Globus pallidus (tissue), 1 donor: ENCODE measurements around the gene GRIK2.

Source experiments
- DNase-seq: peaks from one replicate; pipeline ENCODE4 v3.0.0-alpha.2; 2015; ENCODE audit warnings: low spot score

GRIK2 gene

DNA sequence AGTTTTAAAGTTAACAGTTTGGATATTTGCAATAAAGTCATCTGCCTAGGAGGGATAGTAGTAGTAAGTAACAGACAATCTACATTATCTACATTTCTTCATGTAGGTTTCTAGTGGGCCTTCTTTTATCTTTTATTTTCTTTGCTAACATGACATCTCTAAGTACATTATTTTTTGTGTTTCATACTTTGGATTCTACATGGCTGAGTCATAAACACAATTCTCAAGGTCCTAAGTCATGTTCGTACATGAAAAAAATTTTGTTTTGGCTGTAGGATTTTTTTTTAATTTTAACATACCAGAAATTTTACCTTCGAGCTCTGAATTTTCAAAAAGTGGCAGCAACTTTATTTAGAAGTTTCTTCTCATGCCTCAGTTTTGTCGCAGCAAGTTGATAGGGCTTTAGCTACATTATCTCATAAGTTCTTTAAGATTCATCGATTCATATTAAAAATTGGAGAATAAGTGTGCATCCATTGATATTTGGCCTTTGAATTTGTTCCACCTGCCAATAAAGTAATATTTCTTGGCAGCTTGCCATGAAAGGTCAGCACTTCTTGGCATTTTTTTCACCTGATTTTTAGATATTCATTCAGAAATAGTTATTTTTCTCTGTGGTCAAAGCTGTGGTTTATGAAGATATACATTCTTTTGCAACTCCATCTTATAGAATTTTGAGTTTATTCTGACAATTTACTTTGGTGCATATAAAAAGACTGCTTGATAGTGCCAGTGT lies 146.2 kb downstream of the GRIK2 start:
- DNase-seq = no peak

DNA sequence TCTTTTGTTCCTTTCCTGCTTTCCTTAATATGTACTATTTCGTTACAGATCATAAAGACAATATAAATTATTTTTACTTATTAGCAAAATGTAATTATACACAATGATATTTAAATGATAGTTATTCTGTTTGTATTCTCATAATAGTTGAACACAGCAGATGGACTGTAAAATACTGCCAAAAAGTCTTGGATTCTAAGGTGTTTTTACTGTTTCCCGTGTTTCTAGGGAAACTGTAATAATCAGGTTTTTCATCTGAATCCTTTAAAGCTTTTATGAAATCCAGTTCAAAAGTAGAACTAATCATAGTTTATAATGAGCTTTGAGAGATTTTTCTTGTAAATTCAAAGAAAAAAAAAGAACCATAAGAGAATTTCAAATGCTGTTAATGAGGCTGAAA lies 148.4 kb downstream of the GRIK2 start:
- no peak for DNase-seq

DNA sequence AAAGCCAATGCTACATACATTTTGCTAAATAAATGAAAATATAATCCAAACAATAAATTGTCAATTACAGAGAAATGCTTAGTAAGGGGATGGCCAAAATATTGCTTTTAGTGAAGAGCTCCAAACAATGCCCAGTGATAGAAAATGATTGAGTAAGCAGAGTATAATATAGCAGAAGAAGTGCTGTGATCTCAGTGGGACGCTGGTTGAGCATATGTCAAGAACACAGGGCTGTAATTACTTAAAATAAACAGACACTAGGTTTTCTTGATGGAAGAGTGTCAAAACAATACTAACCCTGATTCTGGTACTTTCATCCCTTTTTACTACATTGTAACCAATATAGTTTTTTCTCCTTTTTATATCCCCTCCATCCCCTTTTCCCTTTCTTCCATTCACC lies 150.3 kb downstream of the GRIK2 start:
- no peak for DNase-seq

DNA sequence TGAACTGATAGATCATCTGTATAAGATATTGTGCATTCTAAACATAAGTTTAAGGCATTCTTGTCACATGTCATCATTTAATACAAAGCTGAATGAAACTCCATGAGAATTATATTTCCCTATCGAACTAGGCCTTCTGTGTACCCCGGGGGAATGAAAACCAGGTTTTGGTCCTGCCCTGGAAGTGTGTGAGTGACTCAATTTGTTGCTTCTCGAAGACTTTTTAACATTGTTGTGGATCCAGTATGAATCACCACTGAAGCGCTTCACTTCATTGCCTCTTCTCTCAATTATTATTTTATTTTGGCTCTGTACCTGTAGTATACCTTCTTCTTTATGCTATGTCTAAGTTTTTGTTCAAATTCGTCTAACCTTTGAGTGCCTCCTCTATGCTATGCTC lies 150.8 kb downstream of the GRIK2 start:
- DNase-seq = no peak

DNA sequence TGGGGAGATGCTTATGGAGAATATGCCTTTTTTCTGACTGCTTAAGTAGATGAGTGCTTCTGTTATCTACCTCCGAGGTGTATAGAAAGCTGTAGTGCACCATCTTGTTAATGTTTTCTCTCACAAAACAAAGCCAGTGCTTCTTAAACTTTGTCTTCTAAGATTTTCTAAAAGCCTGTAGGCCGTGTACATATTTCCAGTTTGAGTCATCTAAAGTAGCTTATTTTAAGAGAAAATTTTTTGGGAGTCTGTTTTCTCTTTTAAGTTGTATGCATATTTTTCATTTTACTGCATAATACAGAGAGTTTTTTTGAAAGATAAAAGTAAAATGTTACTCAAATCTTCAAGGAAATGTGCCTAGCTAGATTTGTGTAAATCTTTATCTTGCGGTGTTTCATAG lies 151.7 kb downstream of the GRIK2 start:
- no peak for DNase-seq

DNA sequence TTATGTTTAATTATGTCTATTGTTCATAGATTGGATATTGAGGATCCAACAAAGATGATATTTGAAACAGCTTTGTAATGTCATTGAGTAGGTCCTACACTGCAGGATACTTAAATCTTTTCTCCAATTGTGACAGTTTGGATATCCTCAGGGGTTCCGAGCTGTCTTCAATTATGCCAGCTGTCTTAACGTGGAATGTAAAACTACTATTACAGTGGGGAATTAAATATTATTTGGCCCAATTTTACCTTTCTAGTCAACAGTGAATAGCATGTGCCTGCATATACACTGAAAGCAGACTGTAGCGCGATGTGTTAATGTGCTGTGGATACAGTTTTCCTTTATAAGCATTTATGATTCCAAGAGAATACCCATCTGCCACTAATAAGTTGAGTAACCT lies 156.9 kb downstream of the GRIK2 start:
- DNase-seq = no peak

DNA sequence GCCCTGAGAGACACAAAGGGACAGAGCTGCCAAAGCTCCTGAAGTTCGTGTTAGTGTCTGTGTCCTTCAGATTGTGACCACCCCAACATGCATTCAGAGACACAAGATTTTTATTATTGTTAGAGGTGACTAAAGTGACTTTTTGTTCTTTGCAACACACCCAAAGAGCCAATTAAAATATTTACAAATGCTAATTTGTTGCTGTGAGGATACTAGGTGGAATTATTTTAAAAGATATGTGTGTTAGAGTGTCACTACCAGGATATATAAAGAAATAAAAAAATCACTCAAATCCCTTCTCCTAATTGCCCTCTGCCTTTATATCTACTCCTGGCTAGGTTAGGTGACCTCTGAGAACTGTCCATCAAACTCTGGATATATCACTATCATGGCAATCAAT lies 160.7 kb downstream of the GRIK2 start:
- no peak for DNase-seq

DNA sequence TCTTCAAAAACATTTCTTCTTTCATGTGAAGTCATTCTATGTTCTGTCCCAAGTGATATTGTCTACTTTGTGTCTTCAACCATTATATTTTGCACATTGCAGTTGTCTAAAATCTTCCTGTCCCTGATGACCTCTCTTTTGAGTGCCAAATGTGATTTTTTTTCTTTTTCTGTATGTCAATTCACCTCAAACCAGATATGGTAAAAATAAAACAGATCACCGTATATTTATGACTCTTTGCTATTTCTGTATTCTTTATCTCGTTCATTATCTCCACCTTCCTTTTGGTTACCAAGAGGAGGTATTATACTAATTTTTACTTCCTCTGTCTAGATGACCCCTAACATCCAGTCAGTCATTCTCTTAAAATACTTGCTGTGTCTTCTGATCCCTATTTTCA lies 165.2 kb downstream of the GRIK2 start:
- DNase-seq = no peak

DNA sequence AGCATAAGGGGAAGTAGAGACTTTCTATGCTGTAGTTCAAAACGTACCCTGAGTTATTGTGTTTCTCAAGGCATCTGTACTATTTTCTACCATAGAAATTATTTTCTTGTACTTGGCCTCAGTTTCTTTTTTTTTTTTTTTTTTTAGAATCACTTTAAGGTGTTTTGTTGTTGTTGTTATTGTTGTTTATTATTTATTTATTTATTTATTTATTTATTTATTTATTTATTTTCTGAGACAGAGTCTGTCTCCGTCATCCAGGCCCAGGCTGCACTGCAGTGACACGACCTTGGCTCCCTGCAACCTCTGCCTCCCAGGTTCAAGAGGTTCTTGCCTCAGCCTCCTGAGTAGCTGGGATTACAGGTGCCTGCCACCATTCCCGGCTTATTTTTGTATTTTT lies 179.1 kb downstream of the GRIK2 start:
- DNase-seq = no peak

DNA sequence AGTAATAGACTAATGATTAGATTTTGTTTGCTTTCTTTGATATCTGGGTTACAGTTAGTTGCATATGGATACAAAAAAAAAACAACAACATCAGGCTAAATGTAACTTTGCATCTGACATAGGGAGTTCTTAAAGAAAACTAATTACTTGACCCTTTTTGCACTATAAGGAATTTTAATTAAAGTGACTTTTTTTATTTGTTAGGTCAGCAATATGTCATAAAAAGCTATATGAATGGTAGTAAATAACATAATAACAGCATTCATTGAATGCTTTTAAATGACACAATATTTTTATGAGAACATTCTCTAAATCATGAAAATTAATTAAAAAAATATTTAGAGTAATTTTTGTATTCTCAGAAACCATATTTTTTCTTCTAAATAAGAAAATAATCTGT lies 183.6 kb downstream of the GRIK2 start:
- DNase-seq = no peak

DNA sequence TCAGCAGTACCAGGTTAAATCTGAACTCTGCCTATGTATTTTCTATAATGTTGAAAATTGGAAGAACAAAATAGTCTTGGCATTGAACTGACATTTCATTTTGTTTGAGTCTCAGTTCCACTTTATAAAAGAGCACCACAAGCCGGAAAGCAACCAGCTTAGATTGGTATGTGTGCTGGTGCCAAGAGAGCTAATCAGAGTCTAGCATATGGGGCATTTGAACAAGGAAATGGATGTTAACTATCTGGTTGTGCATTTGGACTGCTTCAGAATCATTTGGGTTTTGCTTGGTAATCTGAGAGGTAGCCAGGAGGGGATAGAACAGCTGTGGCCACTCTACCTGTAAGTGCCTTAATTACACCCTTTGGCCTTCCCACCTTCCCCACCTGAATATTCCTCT lies 184.8 kb downstream of the GRIK2 start:
- DNase-seq = no peak

DNA sequence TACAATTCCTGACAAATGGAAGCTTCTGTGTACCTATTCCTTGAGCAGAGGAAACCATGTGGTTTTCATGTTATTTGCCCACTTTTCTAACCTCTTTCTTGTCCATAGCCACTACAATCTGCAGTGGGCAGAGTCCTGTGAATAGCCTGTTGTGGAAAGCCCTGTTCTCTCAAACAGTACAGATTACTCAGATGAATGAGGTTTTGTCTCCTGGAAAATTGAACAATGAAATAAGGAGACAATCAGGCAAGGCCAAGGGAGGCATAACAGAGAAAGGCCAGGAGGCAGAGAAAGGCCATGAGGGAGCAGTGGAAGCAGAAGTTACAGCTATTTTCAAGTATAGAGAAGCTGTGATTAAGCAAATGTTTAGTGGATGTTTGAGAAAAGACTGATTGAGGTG lies 189.3 kb downstream of the GRIK2 start:
- DNase-seq = peak; percentile 44

DNA sequence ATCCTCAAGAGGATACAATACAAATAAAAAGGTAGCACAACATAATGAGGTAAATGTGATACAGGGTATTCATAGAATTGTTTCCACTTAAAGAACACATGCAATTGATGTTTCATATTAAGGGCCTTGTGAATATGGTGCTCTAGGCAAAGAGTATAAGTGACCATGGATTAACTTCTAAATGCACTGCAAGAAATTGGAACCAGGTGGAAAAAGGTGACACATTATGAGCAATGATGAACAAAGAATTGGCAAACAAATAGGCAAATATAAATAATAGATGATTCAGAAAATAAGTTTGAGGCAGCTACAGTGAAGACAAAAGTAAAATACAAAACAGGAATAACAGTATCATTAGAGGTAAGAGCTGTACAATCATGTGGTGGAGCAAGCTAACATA lies 192.0 kb downstream of the GRIK2 start:
- DNase-seq = no peak

DNA sequence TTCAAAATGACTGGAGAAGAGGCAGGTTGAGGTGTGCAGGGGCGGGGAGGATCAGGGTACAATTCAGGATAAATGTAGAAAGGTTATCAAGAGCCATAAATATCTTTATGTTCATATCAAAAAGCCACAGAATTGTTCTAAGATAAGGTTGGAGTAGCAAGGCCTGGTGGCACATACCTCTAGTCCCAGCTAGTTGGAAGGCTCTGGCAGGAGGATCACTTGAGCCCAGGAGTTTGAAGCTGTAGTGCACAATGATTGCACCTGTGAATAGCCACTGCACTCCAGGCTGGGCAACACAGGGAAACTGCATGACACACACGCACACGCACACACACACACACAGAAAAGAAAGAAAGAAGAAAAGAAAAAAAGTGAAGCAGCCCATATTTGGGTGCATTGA lies 194.8 kb downstream of the GRIK2 start:
- DNase-seq = no peak

DNA sequence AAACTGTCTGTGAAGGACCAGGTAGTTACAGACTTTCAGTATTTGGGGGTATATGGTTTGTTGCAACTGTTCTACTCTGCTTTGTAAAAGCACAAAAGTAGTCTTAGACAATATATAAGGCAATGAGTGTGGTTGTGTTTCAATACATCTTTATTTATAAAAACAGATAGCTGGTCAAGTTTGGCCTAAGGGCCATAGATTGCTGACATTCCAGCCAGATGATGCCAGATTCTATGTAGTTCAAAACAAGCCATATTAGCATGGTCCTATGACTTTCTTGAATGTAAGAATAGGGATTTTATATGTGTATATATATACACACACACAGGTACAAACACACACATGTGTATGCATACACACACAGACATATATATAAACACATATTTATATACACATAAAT lies 201.8 kb downstream of the GRIK2 start:
- no peak for DNase-seq

DNA sequence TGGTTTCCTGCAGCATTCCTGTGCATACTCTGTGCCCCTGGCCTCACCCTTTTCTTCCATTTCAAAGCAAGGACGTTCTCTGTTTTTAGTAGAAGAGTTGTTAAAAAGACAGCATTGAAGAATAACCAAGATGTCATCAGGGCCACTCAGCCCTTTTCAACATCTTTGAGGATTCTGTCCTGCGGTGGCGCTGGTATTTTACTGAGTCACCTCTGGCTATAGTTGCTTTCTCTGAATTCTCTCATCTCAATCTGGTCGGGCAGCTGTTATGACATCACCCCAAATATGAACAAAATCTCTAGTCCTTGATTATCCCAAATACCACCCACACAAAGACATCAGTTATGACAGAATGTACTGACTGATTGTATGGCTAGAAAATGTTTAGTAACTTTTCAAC lies 204.2 kb downstream of the GRIK2 start:
- no peak for DNase-seq

DNA sequence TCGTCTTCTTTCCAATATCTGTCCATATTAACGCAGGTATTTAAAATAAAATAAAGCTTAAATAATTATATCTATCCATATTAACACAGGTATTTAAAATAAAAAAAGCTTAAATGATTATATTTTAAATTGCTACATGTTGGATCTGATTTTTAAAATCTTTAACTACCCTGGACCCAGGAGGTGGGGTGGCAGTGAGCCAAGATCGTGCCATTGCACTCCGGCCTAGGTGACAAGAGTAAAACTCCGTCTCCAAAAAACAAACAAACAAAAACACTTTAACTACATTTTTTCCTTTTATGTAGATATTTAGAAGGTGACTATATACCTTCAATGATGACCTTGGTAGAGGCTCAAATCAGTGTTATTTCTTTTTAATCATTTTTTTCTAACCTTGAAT lies 211.9 kb downstream of the GRIK2 start:
- no peak for DNase-seq

DNA sequence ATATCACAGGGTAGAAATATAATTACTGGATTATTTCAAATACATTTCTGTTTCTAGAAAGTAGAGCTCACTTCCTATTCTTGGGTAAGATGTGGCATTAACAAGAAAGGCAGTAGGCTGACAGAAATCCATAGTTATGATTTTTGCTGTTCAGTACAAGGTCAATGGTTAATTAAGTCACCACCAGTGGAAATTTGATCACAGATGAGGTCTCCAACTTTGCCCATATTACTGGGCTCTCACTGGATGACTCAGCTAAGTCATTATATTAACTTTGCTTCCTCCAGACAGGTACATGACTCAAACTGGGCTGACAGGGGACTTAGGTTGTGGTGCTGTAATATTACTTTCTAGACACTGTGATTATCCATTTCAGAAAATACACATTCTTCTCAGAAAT lies 212.4 kb downstream of the GRIK2 start:
- DNase-seq = no peak

DNA sequence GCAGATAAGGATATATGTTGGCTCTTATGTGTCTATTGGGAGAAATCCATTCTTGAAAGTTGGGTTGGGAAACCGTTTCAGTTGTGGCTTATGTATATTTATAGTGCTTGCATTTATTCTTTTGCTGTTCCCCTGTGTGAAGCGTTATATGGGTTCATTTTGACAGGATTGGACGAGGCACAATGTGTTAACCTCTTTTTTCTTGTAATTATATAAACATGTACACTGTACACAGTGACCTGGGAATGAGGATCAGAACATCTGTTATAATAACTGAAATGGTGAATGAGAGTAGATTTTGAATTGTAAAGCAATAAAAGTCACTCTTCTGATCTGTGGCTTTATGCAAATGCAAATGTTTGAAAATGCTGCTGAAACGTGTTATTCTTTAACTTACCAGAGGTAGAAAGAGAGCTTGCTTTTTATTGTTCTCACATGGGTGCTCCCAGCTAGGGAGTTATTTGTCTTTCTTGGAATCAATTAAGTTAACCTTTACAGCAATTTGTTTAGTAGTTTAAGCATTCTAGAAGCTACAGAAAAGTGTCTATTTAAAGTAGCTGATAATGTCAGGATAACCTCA lies 213.7 kb downstream of the GRIK2 start:
- DNase-seq = no peak

DNA sequence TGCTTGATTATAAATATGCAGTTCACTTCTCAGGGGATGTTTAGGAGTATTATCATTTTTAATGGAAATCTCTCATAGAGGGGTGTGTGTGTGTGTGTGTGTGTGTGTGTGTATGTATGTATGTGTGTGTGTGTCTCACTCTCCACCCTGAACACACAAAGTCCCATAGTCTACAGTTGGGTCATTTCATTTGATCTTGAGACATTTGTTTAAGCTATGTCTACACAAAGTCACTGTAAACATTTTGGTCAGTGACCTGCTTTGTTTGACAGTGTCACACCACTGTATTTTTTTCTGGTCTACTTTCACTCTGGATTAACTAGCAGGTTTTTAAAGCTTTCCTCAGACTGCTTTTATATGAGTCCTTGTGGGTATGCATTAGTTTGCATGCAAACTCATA lies 215.2 kb downstream of the GRIK2 start:
- DNase-seq = no peak

DNA sequence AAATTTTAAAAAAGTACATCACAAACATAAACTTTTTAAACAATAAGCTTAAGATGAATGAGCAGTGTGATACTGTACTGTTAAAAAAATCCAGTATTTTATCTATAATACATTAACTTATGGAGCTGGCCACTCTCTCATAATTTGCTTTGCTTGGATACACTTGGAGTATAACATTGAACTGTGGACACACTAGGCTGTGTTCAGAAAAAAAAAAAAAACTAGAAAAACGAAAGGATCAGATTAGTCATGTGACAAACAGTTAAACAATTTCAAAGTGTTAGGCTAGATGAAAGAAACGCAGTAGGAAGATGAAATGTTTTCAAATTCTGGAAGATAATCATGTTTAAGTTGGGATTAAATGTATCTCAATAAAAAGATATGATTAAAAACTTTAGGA lies 220.0 kb downstream of the GRIK2 start:
- no peak for DNase-seq

DNA sequence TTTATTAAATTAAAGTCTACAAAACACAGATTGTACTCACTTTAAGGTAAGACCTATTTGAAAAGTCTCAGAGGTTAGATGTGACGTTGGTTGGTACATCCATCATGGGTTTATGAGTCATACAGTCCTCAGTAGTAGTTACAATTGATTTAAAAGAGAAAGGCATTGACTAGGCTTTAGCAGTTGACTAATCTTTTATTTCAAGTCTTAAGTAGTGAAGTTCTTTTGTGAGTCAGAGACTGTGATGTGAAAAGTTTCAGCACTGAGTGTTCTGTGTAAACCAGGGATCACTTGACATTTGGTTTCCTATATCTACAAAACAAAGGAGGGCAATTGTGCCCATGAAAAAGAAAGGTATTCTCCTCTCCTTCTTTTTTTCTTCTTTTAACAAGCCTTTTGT lies 221.3 kb downstream of the GRIK2 start:
- no peak for DNase-seq

DNA sequence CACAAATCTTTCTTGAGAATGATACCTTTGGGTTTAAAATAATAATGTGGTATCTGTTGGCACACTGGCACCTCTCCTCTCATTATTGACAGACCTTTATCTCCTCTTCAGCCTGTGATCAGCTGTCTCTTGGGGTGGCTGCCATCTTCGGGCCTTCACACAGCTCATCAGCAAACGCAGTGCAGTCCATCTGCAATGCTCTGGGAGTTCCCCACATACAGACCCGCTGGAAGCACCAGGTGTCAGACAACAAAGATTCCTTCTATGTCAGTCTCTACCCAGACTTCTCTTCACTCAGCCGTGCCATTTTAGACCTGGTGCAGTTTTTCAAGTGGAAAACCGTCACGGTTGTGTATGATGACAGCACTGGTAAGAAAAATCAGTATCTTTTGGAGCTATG lies 232.8 kb downstream of the GRIK2 start:
- DNase-seq = no peak

DNA sequence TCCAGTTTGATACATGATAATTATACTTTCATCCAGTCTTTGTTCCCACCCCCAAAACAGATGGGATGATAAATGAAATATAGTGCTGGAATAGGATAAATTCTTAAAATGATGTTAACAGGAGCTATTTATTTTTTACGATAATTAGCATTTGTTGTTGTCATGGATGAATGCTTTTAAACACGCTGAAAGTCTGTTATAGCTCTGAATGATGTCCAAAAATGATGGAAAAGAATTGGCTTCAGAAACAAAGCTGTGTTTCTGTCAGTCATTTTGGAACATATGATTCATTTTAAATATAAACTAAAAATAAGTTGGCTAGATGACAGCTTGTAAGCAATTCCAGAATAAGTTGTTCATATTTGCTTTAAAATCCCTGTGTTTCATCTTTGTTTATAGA lies 237.4 kb downstream of the GRIK2 start:
- no peak for DNase-seq
